Calu3 (cell line): ENCODE measurements around the gene TRIM67. TPM values are rescaled to one million over a fixed set of nuclear protein-coding genes. Genes with fewer than 3 reads are reported as not detected.
"Not testable (repeated sequence)": the region's sequence is repeated elsewhere in the genome, so short reads cannot be mapped to it uniquely, and the experiment has no call there.

Source experiments
- BruUV-seq: library from RNA; stranded (reverse); fragments of 400-500 nt; replicated peaks from 2 replicates; lab custom pipeline; 2021; lab: Mats Ljungman, UMichigan
- CTCF ChIA-PET: fragments of 300-600 bp; sonication (Branson Sonifier 250); formaldehyde crosslinking; loops from one replicate; lab custom pipeline; 2022; ENCODE audit warnings: antibody characterized with exemption; lab: Charles Lee
- DNase-seq: peaks from one replicate; pipeline ENCODE4 v3.0.0; 2022
- H3K27ac Mint-ChIP-seq: one replicate; pipeline ENCODE4 v1.8.0; 2022; ENCODE audit warnings: mixed read lengths; ENCODE audit not compliant: unreplicated experiment
- H3K27me3 Mint-ChIP-seq: one replicate; pipeline ENCODE4 v1.8.0; 2022; ENCODE audit warnings: mixed read lengths; ENCODE audit not compliant: unreplicated experiment
- H3K36me3 Mint-ChIP-seq: one replicate; pipeline ENCODE4 v1.8.0; 2022; ENCODE audit warnings: mild to moderate bottlenecking, moderate library complexity, mixed read lengths; ENCODE audit not compliant: insufficient read depth, unreplicated experiment
- H3K4me1 Mint-ChIP-seq: one replicate; pipeline ENCODE4 v1.8.0; 2022; ENCODE audit warnings: mild to moderate bottlenecking, low read depth, mixed read lengths; ENCODE audit not compliant: unreplicated experiment
- H3K4me3 Mint-ChIP-seq: one replicate; pipeline ENCODE4 v1.8.0; 2022; ENCODE audit warnings: mild to moderate bottlenecking, low read depth, moderate library complexity, mixed read lengths; ENCODE audit not compliant: unreplicated experiment
- H3K9me3 Mint-ChIP-seq: one replicate; pipeline ENCODE4 v1.8.0; 2022; ENCODE audit warnings: low read depth, mixed read lengths; ENCODE audit not compliant: unreplicated experiment
- intact Hi-C: fragments of 100-400 bp; cut with micrococcal nuclease; formaldehyde crosslinking; loops from one replicate; pipeline ENCODE4 v1.10.0; 2022; ENCODE audit not compliant: unreplicated experiment
- total RNA-seq: library from RNA; stranded (reverse); gene quantifications from 2 replicates; pipeline ENCODE4 v1.2.3, GENCODE V29; 2022
- TF ChIP-seq, protein P1 (sequence below): fragments of 200-600 bp; IDR thresholded peaks from one replicate; pipeline ENCODE4 v1.8.0; 2022; ENCODE audit warnings: antibody characterized with exemption; ENCODE audit not compliant: unreplicated experiment

The TRIM67 gene
- total RNA-seq, 1 experiment from 2014 or later, result 0.09 TPM

DNA sequence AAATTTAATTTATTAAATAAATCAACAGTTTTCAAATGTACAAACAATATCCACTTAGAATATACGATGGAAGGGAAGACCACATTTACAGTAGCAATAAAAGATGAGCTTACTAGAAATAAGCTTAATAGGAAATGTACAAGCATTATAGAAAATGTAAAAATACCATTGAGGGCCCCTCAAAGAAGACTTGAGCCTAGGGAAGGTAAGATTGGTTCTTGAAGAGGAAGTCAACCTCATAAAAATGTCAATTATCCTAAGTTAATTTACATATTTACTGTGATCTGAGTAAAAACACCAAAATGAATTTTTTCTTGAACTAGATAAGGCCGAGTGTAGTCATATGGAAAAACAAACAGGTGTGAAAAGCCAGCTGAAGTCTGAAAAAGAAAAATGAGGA lies 39.7 kb upstream of the TRIM67 start:
- CTCF ChIA-PET, result no interaction called here
- Mint-ChIP-seq H3K4me1 (no peaks in the 10 kb centered on the region), H3K27ac (no peak overlapping the region), H3K4me3 (no peak overlapping the region), H3K9me3 (peaks cover 3% of the 10 kb centered on the region), H3K36me3 (no peaks in the 10 kb centered on the region), H3K27me3 (no peaks in the 10 kb centered on the region)
- DNase-seq, result no peak
- TF ChIP-seq, protein P1, sequence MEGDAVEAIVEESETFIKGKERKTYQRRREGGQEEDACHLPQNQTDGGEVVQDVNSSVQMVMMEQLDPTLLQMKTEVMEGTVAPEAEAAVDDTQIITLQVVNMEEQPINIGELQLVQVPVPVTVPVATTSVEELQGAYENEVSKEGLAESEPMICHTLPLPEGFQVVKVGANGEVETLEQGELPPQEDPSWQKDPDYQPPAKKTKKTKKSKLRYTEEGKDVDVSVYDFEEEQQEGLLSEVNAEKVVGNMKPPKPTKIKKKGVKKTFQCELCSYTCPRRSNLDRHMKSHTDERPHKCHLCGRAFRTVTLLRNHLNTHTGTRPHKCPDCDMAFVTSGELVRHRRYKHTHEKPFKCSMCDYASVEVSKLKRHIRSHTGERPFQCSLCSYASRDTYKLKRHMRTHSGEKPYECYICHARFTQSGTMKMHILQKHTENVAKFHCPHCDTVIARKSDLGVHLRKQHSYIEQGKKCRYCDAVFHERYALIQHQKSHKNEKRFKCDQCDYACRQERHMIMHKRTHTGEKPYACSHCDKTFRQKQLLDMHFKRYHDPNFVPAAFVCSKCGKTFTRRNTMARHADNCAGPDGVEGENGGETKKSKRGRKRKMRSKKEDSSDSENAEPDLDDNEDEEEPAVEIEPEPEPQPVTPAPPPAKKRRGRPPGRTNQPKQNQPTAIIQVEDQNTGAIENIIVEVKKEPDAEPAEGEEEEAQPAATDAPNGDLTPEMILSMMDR, result no peak
- intact Hi-C loops, result no loop called here
- BruUV-seq, result no TSS peak

GRCh38 chr1:231124746-231125145 lies 37.1 kb upstream of the TRIM67 start:
- H3K4me1 Mint-ChIP-seq, result no peaks in the 10 kb centered on the region
- no peak for DNase-seq
- BruUV-seq, result no TSS peak
- no peak overlapping the region for H3K27ac Mint-ChIP-seq
- no peaks in the 10 kb centered on the region for H3K36me3 Mint-ChIP-seq
- TF ChIP-seq, protein P1, result no peak
- no peak overlapping the region for H3K4me3 Mint-ChIP-seq
- CTCF ChIA-PET, result no interaction called here
- H3K27me3 Mint-ChIP-seq, result no peaks in the 10 kb centered on the region
- H3K9me3 Mint-ChIP-seq, result peaks cover 3% of the 10 kb centered on the region
- intact Hi-C loops, result no loop called here

- DNase-seq, result no peak
- CTCF ChIA-PET, result interaction anchor here (0.9 kb wide), 1 partner anchor 8 kb away, joined by 3 read pairs; no protein-coding TSS in a partner anchor
- TF ChIP-seq, protein P1, result no peak
- Mint-ChIP-seq H3K4me3 (no peak overlapping the region), H3K27ac (no peak overlapping the region), H3K27me3 (no peaks in the 10 kb centered on the region), H3K4me1 (no peaks in the 10 kb centered on the region), H3K9me3 (peaks cover 3% of the 10 kb centered on the region), H3K36me3 (no peaks in the 10 kb centered on the region)
- BruUV-seq, result no TSS peak
- intact Hi-C loops, result no loop called here
These were observed 35.8 kb upstream of the TRIM67 start for GRCh38 chr1:231125972-231126580.

DNA sequence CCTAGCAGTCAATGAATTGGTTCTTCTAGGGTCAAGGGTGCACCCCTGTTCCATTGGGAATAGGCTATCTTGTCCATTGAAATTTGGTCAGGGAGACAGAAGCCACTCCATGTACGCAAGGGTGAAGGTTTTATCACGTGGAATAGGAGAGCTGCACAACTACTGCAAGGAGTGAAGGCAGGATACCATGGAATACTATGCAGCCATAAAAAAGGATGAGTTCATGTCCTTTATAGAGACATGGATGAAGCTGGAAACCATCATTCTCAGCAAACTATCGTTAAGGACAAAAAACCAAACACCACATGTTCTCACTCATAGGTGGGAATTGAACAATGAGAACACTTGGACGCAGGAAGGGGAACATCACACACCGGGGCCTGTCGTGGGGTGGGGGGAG lies 34.8 kb upstream of the TRIM67 start:
- H3K9me3 Mint-ChIP-seq, H3K4me1 Mint-ChIP-seq, H3K4me3 Mint-ChIP-seq, DNase-seq, BruUV-seq, H3K27me3 Mint-ChIP-seq, H3K36me3 Mint-ChIP-seq, H3K27ac Mint-ChIP-seq, intact Hi-C loops: not testable (repeated sequence)
- CTCF ChIA-PET, result interaction anchor here (0.7 kb wide), 1 partner anchor 56 kb away, joined by 3 read pairs; no protein-coding TSS in a partner anchor

GRCh38 chr1:231128471-231128870 lies 33.4 kb upstream of the TRIM67 start:
- CTCF ChIA-PET, H3K4me1 Mint-ChIP-seq, H3K27ac Mint-ChIP-seq, H3K27me3 Mint-ChIP-seq, DNase-seq, H3K36me3 Mint-ChIP-seq, BruUV-seq, intact Hi-C loops, H3K4me3 Mint-ChIP-seq, H3K9me3 Mint-ChIP-seq: not testable (repeated sequence)
